Measurements from ENCODE around the gene APCDD1.

Gene APCDD1

GRCh38 chr18:10485475-10485874 is 31.0 kb downstream of the APCDD1 start:
- H3K27ac ChIP-seq: no peak overlapping the region
- no peak for TF ChIP-seq CTCF (IDR thresholded peaks at IDR 0.05)
- TF ChIP-seq ZFX (IDR thresholded peaks at IDR 0.05; ENCODE audit: borderline replicate concordance): no peak

GRCh38 chr18:10486362-10486761 is 31.9 kb downstream of the APCDD1 start:
- TF ChIP-seq CTCF (IDR thresholded peaks at IDR 0.05) (no peak), ZFX (IDR thresholded peaks at IDR 0.05; ENCODE audit: borderline replicate concordance) (no peak)
- H3K27ac ChIP-seq: no peak overlapping the region

GRCh38 chr18:10487154-10487553 is 32.7 kb downstream of the APCDD1 start:
- H3K27ac ChIP-seq: no peak overlapping the region
- TF ChIP-seq CTCF (IDR thresholded peaks at IDR 0.05) (no peak), ZFX (IDR thresholded peaks at IDR 0.05; ENCODE audit: borderline replicate concordance) (no peak)

GRCh38 chr18:10488017-10488416 is 33.6 kb downstream of the APCDD1 start:
- H3K27ac ChIP-seq: no peak overlapping the region
- TF ChIP-seq CTCF (IDR thresholded peaks at IDR 0.05) (no peak), ZFX (IDR thresholded peaks at IDR 0.05; ENCODE audit: borderline replicate concordance) (no peak)

- TF ChIP-seq CTCF (IDR thresholded peaks at IDR 0.05) (peak; percentile 78), ZFX (IDR thresholded peaks at IDR 0.05; ENCODE audit: borderline replicate concordance) (no peak)
- H3K27ac ChIP-seq: no peak overlapping the region
Measured at GRCh38 chr18:10490401-10491165, 36.1 kb downstream of the APCDD1 start.

GRCh38 chr18:10495936-10496335 is 41.5 kb downstream of the APCDD1 start:
- TF ChIP-seq ZFX (IDR thresholded peaks at IDR 0.05; ENCODE audit: borderline replicate concordance) (no peak), CTCF (IDR thresholded peaks at IDR 0.05) (no peak)
- H3K27ac ChIP-seq: no peak overlapping the region

GRCh38 chr18:10497206-10497749 is 42.8 kb downstream of the APCDD1 start:
- no peak for TF ChIP-seq CTCF (IDR thresholded peaks at IDR 0.05)
- no peak for TF ChIP-seq ZFX (IDR thresholded peaks at IDR 0.05; ENCODE audit: borderline replicate concordance)
- no peak overlapping the region for H3K27ac ChIP-seq
